HL-60 (cell line): ENCODE data around the gene GRID2.

ENCODE experiments used
- DNase-seq, 2 experiments: peaks; one replicate each; pipeline ENCODE4 v3.0.0-alpha.2; 2010 to 2020; ENCODE audit warnings: low read depth in 1 of 2, low spot score in 1 of 2
- H3K27ac ChIP-seq: fragments of 250-450 bp; sonication (Bioruptor Pico); replicated peaks from 2 replicates; pipeline ENCODE4 v1.5.1; 2020; ENCODE audit warnings: mild to moderate bottlenecking, moderate library complexity
- H3K27me3 ChIP-seq: fragments of 250-450 bp; sonication (Bioruptor Pico); 2 replicates; pipeline ENCODE4 v1.5.1; 2021; ENCODE audit warnings: mild to moderate bottlenecking, moderate library complexity; ENCODE audit not compliant: insufficient read depth, poor library complexity, severe bottlenecking
- H3K4me3 ChIP-seq: replicated peaks from 2 replicates; pipeline ENCODE4 v1.5.1; 2011; ENCODE audit warnings: mild to moderate bottlenecking, control low read depth, low read length; ENCODE audit not compliant: insufficient read depth
- GABPA ChIP-seq: IDR thresholded peaks from 2 replicates; pipeline ENCODE4 v1.6.1; 2012; ENCODE audit warnings: low read depth
- POLR2AphosphoS5 ChIP-seq: IDR thresholded peaks from 2 replicates; pipeline ENCODE4 v1.6.1; 2012; ENCODE audit warnings: low read depth
- SPI1 ChIP-seq: IDR thresholded peaks from 2 replicates; pipeline ENCODE4 v1.6.1; 2012; ENCODE audit warnings: low read depth, mild to moderate bottlenecking, borderline replicate concordance
- TF ChIP-seq, protein P1 (sequence below): IDR thresholded peaks from 2 replicates; pipeline ENCODE4 v1.6.1; 2012; ENCODE audit warnings: low read depth; ENCODE audit not compliant: insufficient replicate concordance
- TF ChIP-seq, protein P2 (sequence below): IDR thresholded peaks from one replicate; pipeline ENCODE4 v1.5.1; 2011; ENCODE audit warnings: low read length, control low read depth, inconsistent platforms; ENCODE audit not compliant: insufficient read depth

The GRID2 gene

DNA sequence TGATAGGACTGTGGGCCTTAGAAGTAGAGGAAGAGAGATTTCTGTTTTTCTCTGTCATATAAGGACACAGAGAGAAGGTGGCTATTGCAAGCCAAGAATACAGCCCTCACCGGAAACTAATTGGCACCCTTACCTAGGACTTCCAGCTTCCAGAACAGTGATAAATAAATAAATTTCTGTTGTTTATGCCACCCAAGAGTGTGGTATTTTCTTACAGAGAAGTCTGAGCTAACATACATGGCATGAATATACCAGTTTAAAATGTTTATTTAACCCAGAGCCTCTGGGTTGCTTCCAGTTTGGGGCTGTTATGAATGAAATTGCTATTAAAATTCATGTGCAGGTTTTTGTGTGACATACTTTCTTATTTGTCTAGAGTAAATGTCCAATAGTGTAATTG is 870.8 kb downstream of the GRID2 start:
- no peak for DNase-seq
- Histone ChIP-seq H3K27ac (no peak overlapping the region), H3K4me3 (no peak overlapping the region), H3K27me3 (no peaks in the 10 kb centered on the region)
- TF ChIP-seq, protein P1, sequence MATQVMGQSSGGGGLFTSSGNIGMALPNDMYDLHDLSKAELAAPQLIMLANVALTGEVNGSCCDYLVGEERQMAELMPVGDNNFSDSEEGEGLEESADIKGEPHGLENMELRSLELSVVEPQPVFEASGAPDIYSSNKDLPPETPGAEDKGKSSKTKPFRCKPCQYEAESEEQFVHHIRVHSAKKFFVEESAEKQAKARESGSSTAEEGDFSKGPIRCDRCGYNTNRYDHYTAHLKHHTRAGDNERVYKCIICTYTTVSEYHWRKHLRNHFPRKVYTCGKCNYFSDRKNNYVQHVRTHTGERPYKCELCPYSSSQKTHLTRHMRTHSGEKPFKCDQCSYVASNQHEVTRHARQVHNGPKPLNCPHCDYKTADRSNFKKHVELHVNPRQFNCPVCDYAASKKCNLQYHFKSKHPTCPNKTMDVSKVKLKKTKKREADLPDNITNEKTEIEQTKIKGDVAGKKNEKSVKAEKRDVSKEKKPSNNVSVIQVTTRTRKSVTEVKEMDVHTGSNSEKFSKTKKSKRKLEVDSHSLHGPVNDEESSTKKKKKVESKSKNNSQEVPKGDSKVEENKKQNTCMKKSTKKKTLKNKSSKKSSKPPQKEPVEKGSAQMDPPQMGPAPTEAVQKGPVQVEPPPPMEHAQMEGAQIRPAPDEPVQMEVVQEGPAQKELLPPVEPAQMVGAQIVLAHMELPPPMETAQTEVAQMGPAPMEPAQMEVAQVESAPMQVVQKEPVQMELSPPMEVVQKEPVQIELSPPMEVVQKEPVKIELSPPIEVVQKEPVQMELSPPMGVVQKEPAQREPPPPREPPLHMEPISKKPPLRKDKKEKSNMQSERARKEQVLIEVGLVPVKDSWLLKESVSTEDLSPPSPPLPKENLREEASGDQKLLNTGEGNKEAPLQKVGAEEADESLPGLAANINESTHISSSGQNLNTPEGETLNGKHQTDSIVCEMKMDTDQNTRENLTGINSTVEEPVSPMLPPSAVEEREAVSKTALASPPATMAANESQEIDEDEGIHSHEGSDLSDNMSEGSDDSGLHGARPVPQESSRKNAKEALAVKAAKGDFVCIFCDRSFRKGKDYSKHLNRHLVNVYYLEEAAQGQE = no peak
- TF ChIP-seq GABPA = no peak
- no peak for TF ChIP-seq SPI1
- TF ChIP-seq POLR2AphosphoS5 = no peak
- TF ChIP-seq, protein P2, sequence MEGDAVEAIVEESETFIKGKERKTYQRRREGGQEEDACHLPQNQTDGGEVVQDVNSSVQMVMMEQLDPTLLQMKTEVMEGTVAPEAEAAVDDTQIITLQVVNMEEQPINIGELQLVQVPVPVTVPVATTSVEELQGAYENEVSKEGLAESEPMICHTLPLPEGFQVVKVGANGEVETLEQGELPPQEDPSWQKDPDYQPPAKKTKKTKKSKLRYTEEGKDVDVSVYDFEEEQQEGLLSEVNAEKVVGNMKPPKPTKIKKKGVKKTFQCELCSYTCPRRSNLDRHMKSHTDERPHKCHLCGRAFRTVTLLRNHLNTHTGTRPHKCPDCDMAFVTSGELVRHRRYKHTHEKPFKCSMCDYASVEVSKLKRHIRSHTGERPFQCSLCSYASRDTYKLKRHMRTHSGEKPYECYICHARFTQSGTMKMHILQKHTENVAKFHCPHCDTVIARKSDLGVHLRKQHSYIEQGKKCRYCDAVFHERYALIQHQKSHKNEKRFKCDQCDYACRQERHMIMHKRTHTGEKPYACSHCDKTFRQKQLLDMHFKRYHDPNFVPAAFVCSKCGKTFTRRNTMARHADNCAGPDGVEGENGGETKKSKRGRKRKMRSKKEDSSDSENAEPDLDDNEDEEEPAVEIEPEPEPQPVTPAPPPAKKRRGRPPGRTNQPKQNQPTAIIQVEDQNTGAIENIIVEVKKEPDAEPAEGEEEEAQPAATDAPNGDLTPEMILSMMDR = no peak

DNA sequence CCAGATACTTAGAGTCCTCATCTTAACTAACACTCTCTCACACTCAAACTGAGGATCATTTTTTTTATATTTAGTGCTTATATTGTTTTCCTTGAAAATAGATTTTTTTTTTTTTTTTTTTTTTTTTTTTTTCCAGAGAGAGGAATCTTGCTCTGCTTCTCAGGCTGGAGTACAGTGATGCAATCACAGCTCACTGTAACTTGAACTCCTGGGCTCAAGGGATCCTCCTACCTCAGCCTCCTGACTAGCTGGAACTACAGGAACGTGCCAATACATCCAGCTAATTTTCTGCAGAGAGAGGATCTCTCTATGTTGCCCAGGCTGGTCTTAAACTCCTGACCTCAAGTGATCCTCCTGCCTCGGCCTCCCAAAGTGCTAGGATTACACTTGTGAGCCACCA is 874.5 kb downstream of the GRID2 start:
- TF ChIP-seq, protein P1 = no peak
- TF ChIP-seq GABPA = no peak
- TF ChIP-seq, protein P2 = no peak
- TF ChIP-seq POLR2AphosphoS5 = no peak
- no peak for TF ChIP-seq SPI1
- Histone ChIP-seq H3K27me3 (no peaks in the 10 kb centered on the region), H3K27ac (no peak overlapping the region), H3K4me3 (no peak overlapping the region)
- no peak for DNase-seq

DNA sequence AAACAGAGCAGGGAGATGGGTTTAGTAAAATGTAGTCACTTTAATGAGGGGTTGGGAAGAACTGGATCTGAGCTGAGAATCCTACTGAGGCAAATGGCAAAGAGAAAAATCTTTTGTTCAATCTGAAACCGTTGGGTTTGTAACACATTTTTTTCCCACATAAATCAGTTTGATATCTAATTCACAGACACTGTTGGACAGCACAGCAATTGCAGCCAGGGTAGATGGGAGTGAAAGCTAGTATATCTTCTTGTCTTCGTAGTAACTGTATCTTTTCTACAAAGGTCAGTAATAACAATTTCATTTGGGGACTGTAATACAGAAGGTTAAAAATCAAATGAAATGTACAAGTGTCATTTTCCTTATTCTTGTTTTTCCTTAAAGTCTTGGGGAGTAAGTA is 875.3 kb downstream of the GRID2 start:
- TF ChIP-seq POLR2AphosphoS5 (no peak), GABPA (no peak), SPI1 (no peak)
- TF ChIP-seq, protein P1 = no peak
- TF ChIP-seq, protein P2 = no peak
- no peak overlapping the region for H3K27ac ChIP-seq
- no peak for DNase-seq
- no peaks in the 10 kb centered on the region for H3K27me3 ChIP-seq
- no peak overlapping the region for H3K4me3 ChIP-seq
